HepG2 (cell line): ENCODE data around the gene HPCAL1. TPM values are rescaled to one million over a fixed set of nuclear protein-coding genes. Genes with fewer than 3 reads are reported as not detected.

Source experiments
- ARNTL ChIP-seq: sonication (generic); formaldehyde crosslinking; IDR thresholded peaks from 2 replicates; pipeline ENCODE4 v1.4.0; 2020; ENCODE audit warnings: mild to moderate bottlenecking, missing genetic modification reagents
- CCDC6 ChIP-seq: sonication (generic); formaldehyde crosslinking; IDR thresholded peaks from 2 replicates; pipeline ENCODE4 v1.8.1; 2022; ENCODE audit warnings: mild to moderate bottlenecking, missing genetic modification reagents, moderate library complexity
- FOXM1 ChIP-seq: sonication (generic); formaldehyde crosslinking; IDR thresholded peaks from 2 replicates; pipeline ENCODE4 v1.5.0; 2020; ENCODE audit warnings: missing genetic modification reagents
- HMG20B ChIP-seq: conservative IDR thresholded peaks from 2 replicates; pipeline ENCODE4 v1.6.1; 2016; ENCODE audit warnings: missing genetic modification reagents, missing compliant biosample characterization
- IRF9 ChIP-seq: sonication (generic); formaldehyde crosslinking; IDR thresholded peaks from 2 replicates; pipeline ENCODE4 v1.8.0; 2022; ENCODE audit warnings: missing genetic modification reagents, mild to moderate bottlenecking, borderline replicate concordance
- KDM6A ChIP-seq: IDR thresholded peaks from 2 replicates; pipeline ENCODE4 v1.6.1; 2016; ENCODE audit warnings: low read depth
- TERF1 ChIP-seq: sonication (generic); formaldehyde crosslinking; IDR thresholded peaks from 2 replicates; pipeline ENCODE4 v1.8.0; 2022; ENCODE audit warnings: mild to moderate bottlenecking, missing genetic modification reagents, moderate library complexity
- YEATS2 ChIP-seq: sonication (generic); formaldehyde crosslinking; IDR thresholded peaks from 2 replicates; pipeline ENCODE4 v1.4.0; 2020; ENCODE audit warnings: missing genetic modification reagents, borderline replicate concordance
- ZBTB7B ChIP-seq: sonication (generic); formaldehyde crosslinking; IDR thresholded peaks from 2 replicates; pipeline ENCODE4 v1.4.0; 2020; ENCODE audit warnings: missing genetic modification reagents
- ZFP82 ChIP-seq: sonication (generic); formaldehyde crosslinking; IDR thresholded peaks from 2 replicates; pipeline ENCODE4 v1.5.1; 2020; ENCODE audit warnings: mild to moderate bottlenecking, missing genetic modification reagents, borderline replicate concordance
- ZKSCAN8 ChIP-seq: IDR thresholded peaks from 2 replicates; pipeline ENCODE4 v1.6.1; 2016; ENCODE audit warnings: borderline replicate concordance, missing genetic modification reagents, missing compliant biosample characterization
- ZMAT5 ChIP-seq: sonication (generic); formaldehyde crosslinking; IDR thresholded peaks from 2 replicates; pipeline ENCODE4 v1.5.0; 2020; ENCODE audit warnings: mild to moderate bottlenecking, low read depth, missing genetic modification reagents, borderline replicate concordance
- ZNF251 ChIP-seq: sonication (generic); formaldehyde crosslinking; IDR thresholded peaks from 2 replicates; pipeline ENCODE4 v1.9.0; 2021; ENCODE audit warnings: mild to moderate bottlenecking, missing genetic modification reagents
- ZNF318 ChIP-seq: sonication (generic); formaldehyde crosslinking; IDR thresholded peaks from 2 replicates; pipeline ENCODE4 v1.4.0; 2020; ENCODE audit warnings: mild to moderate bottlenecking, missing genetic modification reagents
- ZNF326 ChIP-seq: sonication (generic); formaldehyde crosslinking; IDR thresholded peaks from 2 replicates; pipeline ENCODE4 v1.4.0; 2020; ENCODE audit warnings: missing genetic modification reagents, borderline replicate concordance
- ZNF337 ChIP-seq: sonication (generic); formaldehyde crosslinking; IDR thresholded peaks from 2 replicates; pipeline ENCODE4 v1.5.1; 2020; ENCODE audit warnings: missing genetic modification reagents, low read depth, mild to moderate bottlenecking, borderline replicate concordance
- ZNF430 ChIP-seq: sonication (generic); formaldehyde crosslinking; IDR thresholded peaks from 2 replicates; pipeline ENCODE4 v1.9.0; 2021; ENCODE audit warnings: mild to moderate bottlenecking, missing genetic modification reagents
- ZNF670 ChIP-seq: sonication (generic); formaldehyde crosslinking; IDR thresholded peaks from 2 replicates; pipeline ENCODE4 v1.8.0; 2022; ENCODE audit warnings: mild to moderate bottlenecking, missing genetic modification reagents, borderline replicate concordance
- polyA plus RNA-seq, 8 experiments: library from polyadenylated mRNA; depleted of rRNA in 3 of 8; stranded (reverse) in 7 of 8; unstranded in 1 of 8; fragments of >200 nt; fragmentation: Illumina TruSeq in 4 of 8; extraction: Trizol in 4 of 8; gene quantifications; 2 replicates each; pipeline versions ENCODE4 v1.2.1 to v1.2.3, GENCODE V29; 2011 to 2016; ENCODE audit warnings: low read depth in 4 of 8, missing spikeins in 1 of 8, mixed read lengths in 1 of 8; ENCODE audit not compliant: insufficient read depth in 1 of 8
- total RNA-seq, 5 experiments: library from RNA; depleted of rRNA; stranded (reverse); fragments of >200 nt; fragmentation: Illumina TruSeq; extraction: Trizol; gene quantifications; 2 replicates each; pipeline ENCODE4 v1.2.3, GENCODE V29; 2016; ENCODE audit warnings: low read depth in 1 of 5

HPCAL1 gene
- total and polyA plus RNA-seq, 2 of the 13 experiments (the other 11 are each of a cell fraction or from before 2014, with no cell fraction given): 29.5 to 29.9 TPM

GRCh38 chr2:10448576-10449485 is 146.1 kb downstream of the HPCAL1 start (continued):
- TF ChIP-seq YEATS2 (CRISPR knock-in tag): peak; percentile 85; the same call in 1 of the 2 replicates
- TF ChIP-seq KDM6A: no peak
- peak; percentile 99 for TF ChIP-seq ZNF318 (CRISPR knock-in tag)
- TF ChIP-seq ZNF670 (CRISPR knock-in tag): peak; percentile 99
- TF ChIP-seq TERF1 (CRISPR knock-in tag): peak; percentile 97
- peak; percentile 99; the same call in 1 of the 2 replicates for TF ChIP-seq ZNF337 (CRISPR knock-in tag)
- peak; percentile 92; the same call in 1 of the 2 replicates for TF ChIP-seq ZMAT5
- peak; percentile 91; the same call in 1 of the 2 replicates for TF ChIP-seq ZFP82
- TF ChIP-seq IRF9: peak; percentile 100
- TF ChIP-seq CCDC6 (CRISPR knock-in tag): peak; percentile 100
- TF ChIP-seq FOXM1: peak; percentile 79; the same call in 1 of the 2 replicates
- no peak for TF ChIP-seq ZNF326
- peak; percentile 86 for TF ChIP-seq ARNTL
- peak; percentile 92; the same call in 1 of the 2 replicates for TF ChIP-seq ZNF251 (CRISPR knock-in tag)
- TF ChIP-seq ZKSCAN8 (CRISPR knock-in tag): peak; percentile 59
- TF ChIP-seq ZBTB7B (CRISPR knock-in tag): peak; percentile 96
- TF ChIP-seq HMG20B: peak; percentile 92
- TF ChIP-seq ZNF430 (CRISPR knock-in tag): peak; percentile 100
